K562 (cell line): ENCODE results near the gene SEC61A2. TPM values are rescaled to one million over a fixed set of nuclear protein-coding genes. Genes with fewer than 3 reads are reported as not detected.

Source experiments
- ATAC-seq: fragments of 200-7000 bp; cut with Tn5 transposase; 3 replicates; pipeline ENCODE4 v1.9.1; 2020; ENCODE audit warnings: moderate library complexity
- BruUV-seq: library from RNA; stranded (reverse); fragments of 400-500 nt; replicated peaks from 2 replicates; lab custom pipeline; 2021; lab: Mats Ljungman, UMichigan
- CTCF ChIA-PET: fragments of 300-600 bp; formaldehyde crosslinking; extraction: SDS; loops from one replicate; lab custom pipeline; 2021; ENCODE audit warnings: low intra/inter-chr PET ratio; lab: Yijun Ruan, JAX
- POLR2A ChIA-PET: fragments of 300-600, 350-650 bp; sonication (Branson Sonifier 250); formaldehyde crosslinking; extraction: SDS; loops from one replicate; lab custom pipeline; 2021; ENCODE audit warnings: antibody characterized with exemption, inconsistent platforms; lab: Yijun Ruan, JAX
- DNase-seq, 4 experiments: peaks; one replicate each; pipeline versions ENCODE4 v3.0.0 to v3.0.0-alpha.2; 2011 to 2018; ENCODE audit warnings: low spot score in 3 of 4, mixed read lengths in 3 of 4; ENCODE audit errors: extremely low read depth in 1 of 4
- FAIRE-seq: peaks from 2 replicates; lab custom pipeline; 2011; peaks lifted over from hg19 to GRCh38; lab: Jason Lieb, UNC
- H2AFZ ChIP-seq: 2 replicates; pipeline ENCODE4 v1.6.0; 2011; ENCODE audit warnings: low read depth, low read length, control low read depth, inconsistent platforms
- H3K27ac ChIP-seq: fragments of 200-600 bp; 3 replicates; pipeline ENCODE4 v1.8.0; 2011; ENCODE audit warnings: low read depth, mild to moderate bottlenecking, control low read depth, inconsistent platforms, low read length, moderate library complexity, mixed read lengths; ENCODE audit errors: extremely low read depth
- H3K27me3 ChIP-seq, 2 experiments: fragments of 300-600 bp in 1 of 2; 2 replicates in 1 of 2; 3 replicates in 1 of 2; pipeline versions ENCODE4 v1.6.0 to v1.8.0; 2011; ENCODE audit warnings: inconsistent platforms in 2 of 2, low read length in 2 of 2, mild to moderate bottlenecking in 1 of 2, mixed read lengths in 1 of 2, moderate library complexity in 1 of 2; ENCODE audit not compliant: control insufficient read depth in 2 of 2, insufficient read depth in 2 of 2
- H3K36me3 ChIP-seq: fragments of 300-600 bp; 3 replicates; pipeline ENCODE4 v1.8.0; 2011; ENCODE audit warnings: mild to moderate bottlenecking, low read length, inconsistent platforms; ENCODE audit not compliant: control insufficient read depth, insufficient read depth
- H3K4me1 ChIP-seq, 2 experiments: fragments of 200-600 bp in 1 of 2; replicated peaks in 1 of 2; 2 replicates in 1 of 2; 3 replicates in 1 of 2; pipeline versions ENCODE4 v1.5.1 to v1.8.0; 2011; ENCODE audit warnings: inconsistent platforms in 2 of 2, low read length in 2 of 2, mild to moderate bottlenecking in 1 of 2, mixed read lengths in 1 of 2, moderate library complexity in 1 of 2; ENCODE audit not compliant: control insufficient read depth in 2 of 2, insufficient read depth in 2 of 2
- H3K4me2 ChIP-seq: 2 replicates; pipeline ENCODE4 v1.6.1; 2011; ENCODE audit warnings: low read length, control low read depth, inconsistent platforms, mixed read lengths; ENCODE audit not compliant: insufficient read depth
- H3K4me3 ChIP-seq: fragments of 200-600 bp; sonication (generic), shearing (Covaris generic); 2 replicates; pipeline ENCODE4 v1.5.1; 2016; ENCODE audit warnings: control low read depth, inconsistent platforms
- H3K79me2 ChIP-seq: fragments of 200-600 bp; 3 replicates; pipeline ENCODE4 v1.8.0; 2011; ENCODE audit warnings: low read length, inconsistent platforms; ENCODE audit not compliant: control insufficient read depth, insufficient read depth
- H3K9ac ChIP-seq, 2 experiments: 2 replicates each; pipeline versions ENCODE4 v1.6.0 to v1.6.1; 2011; ENCODE audit warnings: low read depth in 2 of 2, low read length in 2 of 2, control low read depth in 1 of 2, inconsistent platforms in 1 of 2, mild to moderate bottlenecking in 1 of 2, mixed read lengths in 1 of 2; ENCODE audit not compliant: insufficient read depth in 1 of 2
- H3K9me1 ChIP-seq: one replicate; pipeline ENCODE4 v1.6.0; 2011; ENCODE audit warnings: inconsistent platforms, mild to moderate bottlenecking, low read length, moderate library complexity; ENCODE audit not compliant: control insufficient read depth, insufficient read depth
- H3K9me3 ChIP-seq: replicated peaks from 2 replicates; pipeline ENCODE4 v1.5.1; 2011; ENCODE audit warnings: low read depth, low read length, inconsistent platforms; ENCODE audit not compliant: control insufficient read depth, insufficient read depth
- H4K20me1 ChIP-seq: replicated peaks from 2 replicates; pipeline ENCODE4 v1.6.1; 2011; ENCODE audit warnings: low read length, inconsistent platforms, mixed read lengths; ENCODE audit not compliant: control insufficient read depth, insufficient read depth
- CHAMP1 ChIP-seq: fragments of 450-650 bp; IDR thresholded peaks from 2 replicates; pipeline ENCODE4 v1.6.1; 2016; ENCODE audit warnings: mild to moderate bottlenecking
- GABPB2 ChIP-seq: fragments of 250-450 bp; sonication (Bioruptor Pico); conservative IDR thresholded peaks from 2 replicates; pipeline ENCODE4 v1.5.1; 2021; ENCODE audit warnings: mild to moderate bottlenecking
- JUN ChIP-seq, 2 experiments: sonication (generic) in 1 of 2; formaldehyde crosslinking in 1 of 2; IDR thresholded peaks; 2 replicates each; pipeline versions ENCODE4 v1.6.1 to v1.8.0; 2012 to 2022; ENCODE audit warnings: borderline replicate concordance in 2 of 2, mild to moderate bottlenecking in 2 of 2, improper control_type of control experiment in 1 of 2, low read depth in 1 of 2, low read length in 1 of 2, missing genetic modification reagents in 1 of 2
- KDM1A ChIP-seq, 2 experiments: fragments of 450-650 bp; IDR thresholded peaks; 2 replicates each; pipeline ENCODE4 v1.6.1; 2016; ENCODE audit warnings: mild to moderate bottlenecking in 2 of 2
- MTF1 ChIP-seq: fragments of 250-450 bp; sonication (Bioruptor Pico); IDR thresholded peaks from 2 replicates; pipeline ENCODE4 v1.9.0; 2021; ENCODE audit warnings: moderate library complexity, mild to moderate bottlenecking, inconsistent platforms, borderline replicate concordance
- NRF1 ChIP-seq, 2 experiments: fragments of 450-650 bp; IDR thresholded peaks in 1 of 2; conservative IDR thresholded peaks in 1 of 2; 2 replicates each; pipeline ENCODE4 v1.6.1; 2014; ENCODE audit warnings: mild to moderate bottlenecking in 2 of 2
- TFE3 ChIP-seq: fragments of 450-650 bp; formaldehyde crosslinking; IDR thresholded peaks from 2 replicates; pipeline ENCODE4 v1.4.0; 2020; ENCODE audit warnings: mild to moderate bottlenecking, mixed read lengths
- TRIM25 ChIP-seq: fragments of 450-650 bp; IDR thresholded peaks from 2 replicates; pipeline ENCODE4 v1.7.0; 2016; ENCODE audit warnings: borderline replicate concordance
- ZFPM2 ChIP-seq: fragments of 250-450 bp; sonication (Bioruptor Pico); IDR thresholded peaks from 2 replicates; pipeline ENCODE4 v1.5.1; 2022; ENCODE audit warnings: mild to moderate bottlenecking
- WGBS: fragments of 100-300 bp; shearing (Covaris generic); methylation state at CpG from one replicate; pipeline ENCODE4 v1.1.6; 2016; ENCODE audit warnings: low coverage, mixed read lengths; ENCODE audit not compliant: insufficient coverage; ENCODE audit errors: missing lambda C conversion rate; 5-methylcytosine and 5-hydroxymethylcytosine counted together
- in situ Hi-C: fragments of 300-500 bp; cut with MboI; formaldehyde crosslinking; loops from 4 replicates; pipeline ENCODE4 v1.15.0; 2018; ENCODE audit warnings: inconsistent platforms, mixed read lengths
- intact Hi-C: fragments of 100-400 bp; cut with micrococcal nuclease; formaldehyde crosslinking; loops from 2 replicates; pipeline ENCODE4 v1.14.2; 2022
- polyA plus RNA-seq, 8 experiments: library from polyadenylated mRNA; depleted of rRNA in 4 of 8; stranded (reverse) in 5 of 8; unstranded in 3 of 8; fragments of >200 nt; fragmentation: Nextera tagmentation in 2 of 8; fragmentation: Illumina TruSeq in 1 of 8; extraction: Ambion mirVana in 2 of 8; extraction: Trizol in 1 of 8; gene quantifications; 2 replicates each; pipeline versions ENCODE4 v1.2.1 to v1.2.3, GENCODE V29; 2011 to 2014; ENCODE audit warnings: inconsistent platforms in 1 of 8, missing spikeins in 1 of 8
- total RNA-seq, 7 experiments: library from RNA; depleted of rRNA in 6 of 7; stranded (reverse); fragments of >200 nt in 6 of 7; fragmentation: Illumina TruSeq in 2 of 7; extraction: Trizol in 2 of 7; gene quantifications; 2 replicates each; pipeline versions ENCODE4 v1.2.1 to v1.2.3, GENCODE V29; 2011 to 2021; ENCODE audit warnings: low replicate concordance in 1 of 7
- TF ChIP-seq, protein P1 (sequence below): sonication (generic); formaldehyde crosslinking; IDR thresholded peaks from 2 replicates; pipeline ENCODE4 v1.8.1; 2023; ENCODE audit warnings: missing genetic modification reagents, mild to moderate bottlenecking, borderline replicate concordance

Gene SEC61A2
- total and polyA plus RNA-seq, 9 of the 15 experiments (the other 6 are each of a cell fraction or from before 2014, with no cell fraction given), result 1.2 to 9.7 (median 3.9) TPM

DNA sequence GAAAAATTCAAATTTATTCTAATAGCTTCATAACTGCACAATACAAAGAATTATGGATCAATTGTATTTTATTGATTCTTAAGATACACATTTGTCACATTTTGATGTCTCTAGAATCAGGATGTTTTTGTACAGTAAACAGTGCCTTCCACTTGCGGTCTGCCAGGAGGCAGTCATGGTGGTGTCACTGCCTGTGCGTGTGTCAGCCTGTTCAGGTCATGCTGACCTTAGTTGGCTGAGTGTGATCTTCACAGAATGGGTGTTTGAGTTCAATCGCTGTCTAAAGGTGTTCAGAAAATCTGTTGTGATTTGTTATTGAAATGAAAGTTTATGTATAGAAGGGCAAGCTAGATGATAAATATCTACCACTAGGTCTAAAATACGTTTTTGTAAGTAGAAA is 20.7 kb downstream of the SEC61A2 start:
- Histone ChIP-seq H2AFZ (no peak overlapping the region), H3K27ac (no peak overlapping the region), H3K36me3 (peaks cover 12% of the 10 kb centered on the region; the same call in 1 of the 3 replicates), H4K20me1 (no peaks in the 10 kb centered on the region), H3K4me1 (no peaks in the 10 kb centered on the region), H3K9ac (no peak overlapping the region), H3K9me1 (no peaks in the 10 kb centered on the region), H3K4me3 (no peak overlapping the region), H3K27me3 (no peaks in the 10 kb centered on the region), H3K4me2 (no peak overlapping the region), H3K9me3 (no peaks in the 10 kb centered on the region; the same call in 1 of the 2 replicates), H3K79me2 (no peaks in the 10 kb centered on the region)
- ATAC-seq, result no peak
- 48% methylated on average over 4 of the region's 4 CpGs for WGBS
- POLR2A ChIA-PET, result interaction anchor here (0.9 to 1.1 kb wide), 2 partner anchors 10 to 17 kb away, joined by 3 read pairs; no protein-coding TSS in a partner anchor
- BruUV-seq, result no TSS peak
- intact Hi-C loops, result no loop called here
- no peak for FAIRE-seq
- no peak for DNase-seq
- in situ Hi-C loops, result no loop called here
- CTCF ChIA-PET, result interaction anchor here (0.7 kb wide), 1 partner anchor 58 kb away, joined by 3 read pairs; no protein-coding TSS in a partner anchor
- TF ChIP-seq ZFPM2 (CRISPR knock-in tag), result no peak
- TF ChIP-seq, protein P1, sequence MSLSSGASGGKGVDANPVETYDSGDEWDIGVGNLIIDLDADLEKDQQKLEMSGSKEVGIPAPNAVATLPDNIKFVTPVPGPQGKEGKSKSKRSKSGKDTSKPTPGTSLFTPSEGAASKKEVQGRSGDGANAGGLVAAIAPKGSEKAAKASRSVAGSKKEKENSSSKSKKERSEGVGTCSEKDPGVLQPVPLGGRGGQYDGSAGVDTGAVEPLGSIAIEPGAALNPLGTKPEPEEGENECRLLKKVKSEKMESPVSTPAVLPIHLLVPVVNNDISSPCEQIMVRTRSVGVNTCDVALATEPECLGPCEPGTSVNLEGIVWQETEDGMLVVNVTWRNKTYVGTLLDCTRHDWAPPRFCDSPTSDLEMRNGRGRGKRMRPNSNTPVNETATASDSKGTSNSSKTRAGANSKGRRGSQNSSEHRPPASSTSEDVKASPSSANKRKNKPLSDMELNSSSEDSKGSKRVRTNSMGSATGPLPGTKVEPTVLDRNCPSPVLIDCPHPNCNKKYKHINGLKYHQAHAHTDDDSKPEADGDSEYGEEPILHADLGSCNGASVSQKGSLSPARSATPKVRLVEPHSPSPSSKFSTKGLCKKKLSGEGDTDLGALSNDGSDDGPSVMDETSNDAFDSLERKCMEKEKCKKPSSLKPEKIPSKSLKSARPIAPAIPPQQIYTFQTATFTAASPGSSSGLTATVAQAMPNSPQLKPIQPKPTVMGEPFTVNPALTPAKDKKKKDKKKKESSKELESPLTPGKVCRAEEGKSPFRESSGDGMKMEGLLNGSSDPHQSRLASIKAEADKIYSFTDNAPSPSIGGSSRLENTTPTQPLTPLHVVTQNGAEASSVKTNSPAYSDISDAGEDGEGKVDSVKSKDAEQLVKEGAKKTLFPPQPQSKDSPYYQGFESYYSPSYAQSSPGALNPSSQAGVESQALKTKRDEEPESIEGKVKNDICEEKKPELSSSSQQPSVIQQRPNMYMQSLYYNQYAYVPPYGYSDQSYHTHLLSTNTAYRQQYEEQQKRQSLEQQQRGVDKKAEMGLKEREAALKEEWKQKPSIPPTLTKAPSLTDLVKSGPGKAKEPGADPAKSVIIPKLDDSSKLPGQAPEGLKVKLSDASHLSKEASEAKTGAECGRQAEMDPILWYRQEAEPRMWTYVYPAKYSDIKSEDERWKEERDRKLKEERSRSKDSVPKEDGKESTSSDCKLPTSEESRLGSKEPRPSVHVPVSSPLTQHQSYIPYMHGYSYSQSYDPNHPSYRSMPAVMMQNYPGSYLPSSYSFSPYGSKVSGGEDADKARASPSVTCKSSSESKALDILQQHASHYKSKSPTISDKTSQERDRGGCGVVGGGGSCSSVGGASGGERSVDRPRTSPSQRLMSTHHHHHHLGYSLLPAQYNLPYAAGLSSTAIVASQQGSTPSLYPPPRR, result no peak
- TF ChIP-seq TRIM25, result no peak
- TF ChIP-seq GABPB2 (CRISPR knock-in tag), result no peak
- TF ChIP-seq JUN (IDR thresholded peaks at IDR 0.05; ENCODE audit: borderline replicate concordance, low read depth, low read length), result no peak
- TF ChIP-seq JUN (CRISPR knock-in tag; IDR thresholded peaks at IDR 0.05; ENCODE audit: borderline replicate concordance), result no peak
- no peak for TF ChIP-seq CHAMP1
- no peak for TF ChIP-seq TFE3 (CRISPR knock-in tag)
- no peak for TF ChIP-seq MTF1 (CRISPR knock-in tag)
- no peak for TF ChIP-seq NRF1 (conservative IDR thresholded peaks at IDR 0.05 in 1 of 2, IDR thresholded peaks at IDR 0.05 in 1 of 2)
- TF ChIP-seq KDM1A (IDR thresholded peaks at IDR 0.05), result no peak
